OCI-M2 (cell line): ENCODE results near the gene FAP.

Source experiments
- DNase-seq: peaks from one replicate; lab custom pipeline; 2025; ENCODE audit not compliant: unreplicated experiment; lab: John Stamatoyannopoulos, UW

The FAP gene, protein sequence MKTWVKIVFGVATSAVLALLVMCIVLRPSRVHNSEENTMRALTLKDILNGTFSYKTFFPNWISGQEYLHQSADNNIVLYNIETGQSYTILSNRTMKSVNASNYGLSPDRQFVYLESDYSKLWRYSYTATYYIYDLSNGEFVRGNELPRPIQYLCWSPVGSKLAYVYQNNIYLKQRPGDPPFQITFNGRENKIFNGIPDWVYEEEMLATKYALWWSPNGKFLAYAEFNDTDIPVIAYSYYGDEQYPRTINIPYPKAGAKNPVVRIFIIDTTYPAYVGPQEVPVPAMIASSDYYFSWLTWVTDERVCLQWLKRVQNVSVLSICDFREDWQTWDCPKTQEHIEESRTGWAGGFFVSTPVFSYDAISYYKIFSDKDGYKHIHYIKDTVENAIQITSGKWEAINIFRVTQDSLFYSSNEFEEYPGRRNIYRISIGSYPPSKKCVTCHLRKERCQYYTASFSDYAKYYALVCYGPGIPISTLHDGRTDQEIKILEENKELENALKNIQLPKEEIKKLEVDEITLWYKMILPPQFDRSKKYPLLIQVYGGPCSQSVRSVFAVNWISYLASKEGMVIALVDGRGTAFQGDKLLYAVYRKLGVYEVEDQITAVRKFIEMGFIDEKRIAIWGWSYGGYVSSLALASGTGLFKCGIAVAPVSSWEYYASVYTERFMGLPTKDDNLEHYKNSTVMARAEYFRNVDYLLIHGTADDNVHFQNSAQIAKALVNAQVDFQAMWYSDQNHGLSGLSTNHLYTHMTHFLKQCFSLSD

DNA sequence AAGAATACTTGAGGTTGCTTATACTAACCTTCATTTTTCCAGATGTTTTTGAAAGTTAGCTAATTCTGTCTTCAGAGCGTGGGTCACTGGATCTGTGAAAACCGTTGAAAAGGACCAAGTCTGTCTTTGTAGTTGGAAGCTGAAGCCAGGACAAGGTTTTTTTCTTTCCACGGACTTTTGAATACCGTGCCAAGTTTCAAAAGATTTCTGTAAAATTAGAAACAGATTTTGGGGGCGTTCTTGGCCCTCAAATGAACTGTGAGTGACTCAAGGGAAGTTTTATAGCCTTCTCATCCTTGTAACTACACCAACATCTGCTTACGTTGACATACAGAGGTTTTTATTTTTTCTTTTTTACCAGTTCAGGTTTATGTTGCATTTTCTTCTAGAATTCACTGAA is at the start of gene FAP:
Gene FAP, minus strand, starts transcription at position 152 of the 400 bp plus-strand sequence. Its CDS starts 118 bp downstream, at position 34.
- DNase-seq = no peak

- no peak for DNase-seq
These were observed 48.5 kb upstream of the FAP start for GRCh38 chr2:162291748-162292147.

GRCh38 chr2:162282765-162283425 is 39.6 kb upstream of the FAP start:
- DNase-seq = no peak

DNA sequence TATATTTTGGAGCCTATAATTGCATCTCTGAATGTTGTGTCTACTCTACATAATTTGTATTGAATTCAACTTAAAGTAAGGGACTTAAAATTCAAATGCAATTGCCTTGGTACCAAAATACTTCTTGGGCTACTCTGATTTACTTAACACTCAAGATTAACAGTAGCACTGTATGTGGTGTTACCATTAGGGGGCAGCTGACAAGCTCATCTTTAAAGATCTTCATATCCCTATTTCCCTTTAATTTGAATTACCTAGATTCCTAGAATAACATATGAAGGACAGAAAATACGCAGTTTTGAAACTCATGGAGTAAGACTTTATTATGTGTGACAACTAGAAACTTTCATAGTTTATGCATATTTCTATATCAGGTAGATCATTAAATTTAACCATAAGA is 37.4 kb upstream of the FAP start:
- no peak for DNase-seq

- no peak for DNase-seq
These were observed 34.1 kb upstream of the FAP start for GRCh38 chr2:162277381-162277780.

DNA sequence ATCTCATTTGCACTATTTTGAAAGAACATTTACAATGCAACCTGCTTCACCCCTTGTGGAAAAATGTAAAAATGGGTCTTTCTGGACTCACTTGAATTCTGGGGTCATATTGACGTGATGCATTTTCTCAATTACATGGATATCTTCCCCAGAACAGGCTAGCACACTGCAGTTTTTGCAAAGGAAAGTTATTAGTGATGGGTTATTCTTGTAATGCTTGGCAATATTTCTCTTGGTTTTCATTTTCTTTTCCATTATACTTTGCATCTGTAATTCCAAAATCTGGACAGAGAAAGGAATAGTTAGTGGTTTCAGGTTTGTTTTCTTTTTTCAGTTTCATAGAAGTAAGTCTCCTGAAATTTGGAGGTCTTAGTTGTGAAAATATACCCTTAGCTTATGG is 24.8 kb upstream of the FAP start:
- no peak for DNase-seq

DNA sequence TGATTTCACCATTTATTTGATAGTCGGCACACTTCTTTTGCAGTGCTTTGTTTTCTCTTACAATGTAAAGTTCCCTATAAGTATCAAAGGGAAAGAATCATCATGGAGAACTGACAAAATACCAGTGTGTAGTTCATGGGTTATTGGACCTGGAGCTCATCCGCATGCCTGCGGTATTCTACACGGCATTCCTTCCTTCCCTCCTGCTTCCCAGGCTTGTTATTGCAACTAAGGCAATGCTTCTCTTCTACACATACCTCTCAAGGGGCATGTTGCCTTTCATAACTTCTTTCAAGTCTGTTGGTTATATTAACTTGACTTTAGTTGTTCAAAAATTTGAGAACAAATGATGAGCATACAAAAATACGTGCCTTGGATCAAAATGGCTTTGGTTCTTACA is 24.3 kb upstream of the FAP start:
- no peak for DNase-seq

GRCh38 chr2:162266460-162266760 is 23.2 kb upstream of the FAP start:
- no peak for DNase-seq

- no peak for DNase-seq
These were observed 22.6 kb upstream of the FAP start for GRCh38 chr2:162265666-162266459.

- DNase-seq = no peak
These were observed 18.0 kb upstream of the FAP start for GRCh38 chr2:162261032-162261945.

DNA sequence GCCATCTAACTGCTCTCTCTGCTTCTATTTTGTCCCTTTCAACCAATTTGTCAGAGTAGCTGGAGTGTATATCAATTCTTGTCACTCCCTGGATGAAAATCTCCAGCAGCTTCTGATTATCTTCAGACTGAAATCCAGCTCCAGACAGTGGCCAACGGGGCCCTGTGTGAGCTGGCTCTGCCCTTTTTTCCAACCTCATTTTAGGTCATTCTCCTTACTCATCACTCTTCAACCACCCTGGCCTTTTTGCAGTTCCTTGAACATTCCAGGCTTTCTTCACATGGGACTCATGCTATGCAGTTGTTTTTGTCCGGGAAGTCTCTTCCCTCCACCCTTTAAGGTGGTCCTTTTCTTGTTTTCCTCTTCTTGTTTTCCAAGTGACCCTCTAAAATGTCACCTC is 15.4 kb upstream of the FAP start:
- DNase-seq = no peak

DNA sequence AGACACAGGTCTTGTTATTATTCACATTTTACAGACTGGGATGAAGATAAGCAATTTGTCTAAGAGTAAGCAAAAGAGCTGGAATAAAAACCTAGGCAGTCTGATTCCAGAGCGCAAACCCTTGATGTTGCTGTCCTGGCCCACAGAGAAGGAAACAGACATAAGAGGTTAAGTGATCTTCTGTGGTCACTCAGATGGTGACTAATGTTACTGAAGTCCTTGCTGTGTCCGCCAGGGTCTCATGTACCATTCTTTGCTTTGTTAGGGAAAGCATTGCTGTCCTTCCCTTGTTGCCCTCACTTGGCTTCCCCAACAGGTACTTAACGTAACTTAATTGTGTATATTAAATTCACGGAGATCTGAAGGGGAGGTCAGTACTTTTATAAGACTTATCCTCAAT is 14.9 kb upstream of the FAP start:
- DNase-seq = no peak

GRCh38 chr2:162257425-162257824 is 14.2 kb upstream of the FAP start:
- no peak for DNase-seq

- DNase-seq = no peak
These were observed 13.3 kb upstream of the FAP start for GRCh38 chr2:162256591-162256991.

DNA sequence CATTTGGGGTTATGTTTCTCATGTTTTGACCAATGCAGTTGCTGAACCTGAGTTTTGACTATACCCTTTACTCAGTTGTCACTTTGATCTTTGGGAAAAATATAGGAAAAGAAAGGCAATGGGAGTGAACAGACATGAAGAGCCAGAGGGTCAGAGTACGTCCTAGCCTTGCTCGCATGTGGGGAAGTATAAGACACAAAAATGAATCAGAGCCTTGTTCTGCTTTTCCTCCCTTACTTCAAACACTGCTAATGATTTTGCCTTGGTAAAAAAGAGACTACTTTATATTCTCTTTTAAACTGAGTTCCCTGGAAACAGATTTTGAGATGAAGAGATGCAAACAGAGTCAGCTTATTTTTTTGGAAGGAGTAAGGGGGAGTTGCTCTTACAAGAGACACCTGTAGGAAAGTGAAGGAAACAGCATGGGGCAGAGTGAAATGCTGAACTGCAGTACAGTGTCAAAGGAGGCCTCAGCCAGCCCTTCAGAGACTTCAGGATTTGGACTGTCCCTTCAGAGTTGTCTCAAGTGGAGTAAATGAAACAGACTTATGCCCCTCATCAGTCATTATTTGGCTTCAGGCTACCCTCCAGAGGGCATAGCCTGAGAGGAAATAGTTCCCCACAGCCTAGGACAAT is 11.1 kb upstream of the FAP start:
- no peak for DNase-seq

DNA sequence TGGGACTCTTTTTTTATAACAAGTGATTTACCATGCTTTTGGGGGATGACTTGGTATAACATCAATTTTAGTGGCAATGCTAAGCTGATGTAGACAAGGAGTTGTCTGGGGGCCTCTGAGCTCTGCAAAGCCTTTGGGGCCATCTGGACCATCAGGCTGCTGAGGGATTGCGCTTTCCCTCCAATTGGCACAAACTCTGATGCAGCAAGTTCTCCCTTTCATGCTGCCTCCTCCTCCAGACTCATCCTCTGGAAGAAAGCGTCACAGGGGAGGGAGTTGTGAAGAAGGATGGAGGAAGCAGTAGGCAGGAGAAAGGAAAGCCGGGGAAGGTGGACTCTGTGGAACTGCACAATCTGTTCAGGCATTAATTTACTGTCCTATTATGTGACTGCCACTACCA is 10.2 kb upstream of the FAP start:
- no peak for DNase-seq

DNA sequence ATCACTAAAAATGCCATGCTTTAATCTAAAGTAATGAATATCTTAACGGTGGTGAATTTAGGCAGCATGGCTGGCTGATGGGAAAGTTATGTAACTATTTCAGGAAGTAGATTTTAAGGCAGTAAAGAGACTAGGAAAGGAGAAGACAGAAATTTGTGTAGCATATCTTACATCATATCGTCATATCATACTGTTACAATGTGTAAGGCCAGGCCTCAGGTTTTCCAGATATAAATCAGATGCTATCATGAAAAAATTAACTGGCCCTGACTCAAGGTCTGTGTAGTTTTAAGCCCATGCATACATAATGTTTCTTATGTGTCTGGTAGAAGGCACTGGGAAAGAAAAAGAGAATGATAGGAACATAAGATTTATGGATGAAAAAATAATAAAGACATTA is 8.9 kb upstream of the FAP start:
- no peak for DNase-seq

DNA sequence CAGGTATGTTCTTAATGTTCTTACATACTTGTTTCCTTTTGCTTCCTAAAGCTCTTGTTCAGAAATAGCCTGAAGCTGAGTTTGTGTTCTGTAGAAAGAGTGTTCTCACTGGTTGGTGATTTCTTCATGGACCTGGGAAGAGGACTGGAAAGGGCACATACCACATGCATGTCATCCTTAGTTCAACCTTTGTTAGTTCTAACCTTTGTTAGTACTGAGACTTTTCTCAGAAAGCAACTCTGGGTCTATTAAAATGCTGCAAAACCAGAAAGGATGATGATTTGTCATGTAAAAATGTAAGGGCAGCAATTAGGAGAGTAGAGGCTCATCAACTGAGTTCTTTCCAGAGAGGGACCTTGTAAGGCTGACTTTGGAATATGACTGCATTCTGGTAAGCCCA is 2.5 kb upstream of the FAP start:
- DNase-seq = no peak

- DNase-seq = no peak
These were observed 1.8 kb upstream of the FAP start for GRCh38 chr2:162245061-162245460.

DNA sequence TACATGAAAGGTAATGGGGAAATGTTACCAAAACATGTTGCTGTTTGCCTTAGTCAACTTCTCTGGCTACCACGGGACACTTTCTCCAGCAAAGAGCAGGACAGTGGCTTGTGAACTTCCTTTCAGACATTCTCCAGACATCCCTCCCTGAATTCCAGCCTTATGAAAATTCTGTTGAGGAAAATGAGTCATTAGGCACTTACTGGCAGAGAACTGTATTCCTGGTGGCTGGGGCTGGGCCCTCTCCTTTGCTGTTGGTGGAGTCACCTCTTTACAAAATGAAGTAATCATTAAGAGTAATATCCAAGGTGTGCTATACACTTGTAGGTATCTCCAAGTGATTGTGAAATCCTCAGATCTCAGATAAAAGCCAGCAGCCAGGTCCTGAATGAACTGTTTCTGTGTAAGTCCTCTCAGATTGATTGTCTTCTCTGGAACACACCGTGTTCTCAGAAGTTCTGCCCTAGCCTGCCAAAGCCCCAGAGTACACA is 1.3 kb upstream of the FAP start:
- no peak for DNase-seq
